ENCODE results near the gene SBF1.

Gene SBF1

DNA sequence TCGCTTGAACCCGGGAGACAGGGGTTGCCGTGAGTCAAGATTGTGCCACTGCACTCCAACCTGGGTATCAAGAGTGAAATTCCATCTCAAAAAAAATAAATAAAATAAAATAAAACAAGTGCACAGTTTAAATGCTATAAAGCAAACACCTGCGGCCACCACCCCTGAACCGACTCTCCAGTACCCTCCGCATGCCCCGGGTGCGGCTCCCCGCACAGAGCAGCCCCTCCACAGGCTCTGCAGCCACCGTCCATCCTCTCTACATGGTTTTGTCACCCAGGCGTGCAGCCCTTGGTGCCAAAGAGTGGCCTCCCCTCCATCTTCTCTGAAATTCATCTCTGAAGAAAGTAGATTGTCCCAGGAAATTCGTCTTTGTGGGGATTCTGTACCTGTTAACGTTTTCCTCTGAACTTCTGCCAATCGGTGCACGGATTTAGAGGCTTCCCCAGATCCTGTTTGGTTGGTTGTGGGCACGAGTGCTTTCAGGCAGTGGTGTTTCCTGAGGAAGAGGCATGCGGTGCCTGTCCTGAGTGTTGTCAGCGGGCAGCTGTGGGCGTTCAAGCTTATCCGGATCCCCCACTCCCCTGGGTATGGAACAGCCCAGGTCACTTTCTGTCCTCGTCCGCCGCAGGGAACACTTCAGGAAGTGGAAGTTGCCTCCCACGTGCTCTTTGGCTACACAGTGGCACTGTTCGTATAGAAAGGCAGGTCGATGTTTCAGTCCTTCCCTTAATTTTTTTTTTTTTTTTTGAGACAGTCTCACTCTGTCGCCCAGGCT is 15.9 kb upstream of the SBF1 start:
- no peak overlapping the region for H3K4me3 ChIP-seq (ENCODE audit: extremely low read depth, insufficient read depth, low read length, poor library complexity, severe bottlenecking)
- no peaks in the 10 kb centered on the region for H3K9me3 ChIP-seq (ENCODE audit: control insufficient read depth, low read length)
- H3K4me1 ChIP-seq (ENCODE audit: control insufficient read depth, insufficient read depth, low read length, poor library complexity, severe bottlenecking) = peaks cover 9% of the 10 kb centered on the region
- WGBS, 2 experiments (ENCODE audit: insufficient coverage in 2 of 2) = 88 to 89% methylated on average over 22 to 24 of the region's 27 CpGs
- H3K27ac ChIP-seq (ENCODE audit: low read depth, low read length, severe bottlenecking) = no peak overlapping the region
- H3K36me3 ChIP-seq (ENCODE audit: control insufficient read depth, insufficient read depth, low read length) = no peaks in the 10 kb centered on the region

DNA sequence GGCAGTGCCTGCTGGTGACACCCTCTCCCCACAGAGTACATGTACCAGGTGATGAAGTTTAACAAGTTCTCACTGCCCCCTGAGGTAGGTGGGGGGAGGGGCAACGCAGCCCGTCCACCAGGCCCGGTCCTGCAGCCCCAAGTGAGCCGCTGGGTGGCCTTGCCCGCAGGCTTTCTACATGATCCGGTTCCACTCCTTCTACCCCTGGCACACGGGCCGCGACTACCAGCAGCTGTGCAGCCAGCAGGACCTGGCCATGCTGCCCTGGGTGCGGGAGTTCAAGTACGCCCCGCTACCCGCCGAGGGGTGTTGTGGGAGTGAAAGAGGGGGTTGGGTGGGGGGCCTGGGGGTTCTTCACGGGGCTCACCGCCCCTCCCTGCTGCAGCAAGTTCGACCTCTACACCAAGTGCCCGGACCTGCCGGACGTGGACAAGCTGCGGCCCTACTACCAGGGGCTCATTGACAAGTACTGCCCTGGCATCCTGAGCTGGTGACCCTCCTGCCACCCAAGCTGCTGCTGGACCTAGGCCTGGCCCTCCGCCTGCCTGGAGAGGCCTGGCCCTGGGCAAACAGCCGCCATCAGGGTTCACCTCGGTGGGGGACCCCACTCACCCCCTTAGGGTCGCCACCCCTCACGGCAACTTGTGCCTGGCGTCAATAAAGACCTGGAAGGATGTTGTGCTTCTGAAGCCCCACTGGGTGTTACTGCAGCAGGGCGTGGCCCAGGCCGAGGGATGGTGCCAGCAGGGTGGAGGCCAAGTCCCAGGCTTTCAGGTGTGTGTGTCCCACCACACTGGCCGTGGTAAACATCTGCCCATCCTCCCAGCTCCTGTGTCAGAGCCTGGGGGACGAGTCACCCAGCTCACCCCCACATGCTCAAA is 14.8 kb upstream of the SBF1 start:
- H3K9me3 ChIP-seq (ENCODE audit: control insufficient read depth, low read length) = no peaks in the 10 kb centered on the region
- no peak overlapping the region for H3K27ac ChIP-seq (ENCODE audit: low read depth, low read length, severe bottlenecking)
- H3K36me3 ChIP-seq (ENCODE audit: control insufficient read depth, insufficient read depth, low read length) = no peaks in the 10 kb centered on the region
- WGBS, 2 experiments (ENCODE audit: insufficient coverage in 2 of 2) = 95% methylated on average over 26 to 29 of the region's 31 CpGs
- H3K4me3 ChIP-seq (ENCODE audit: extremely low read depth, insufficient read depth, low read length, poor library complexity, severe bottlenecking) = no peak overlapping the region
- H3K4me1 ChIP-seq (ENCODE audit: control insufficient read depth, insufficient read depth, low read length, poor library complexity, severe bottlenecking) = peaks cover 9% of the 10 kb centered on the region

DNA sequence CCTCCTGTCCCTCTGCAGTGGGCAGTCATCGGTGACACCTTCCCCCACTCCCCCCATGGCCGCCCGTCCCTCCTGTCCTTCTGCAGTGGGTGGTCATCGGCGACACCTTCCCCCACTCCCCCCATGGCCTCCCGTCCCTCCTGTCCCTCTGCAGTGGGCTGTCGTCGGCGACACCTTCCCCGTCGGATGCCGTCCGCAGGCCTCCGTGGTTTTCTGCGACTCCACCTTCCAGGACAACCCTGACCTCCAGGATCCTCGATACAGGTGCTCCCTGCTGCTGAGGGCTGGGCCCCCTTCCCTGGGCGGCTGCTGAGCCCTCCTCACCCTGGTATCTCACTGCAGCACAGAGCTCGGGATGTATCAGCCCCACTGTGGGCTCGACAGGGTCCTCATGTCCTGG is 14.1 kb upstream of the SBF1 start:
- no peaks in the 10 kb centered on the region for H3K9me3 ChIP-seq (ENCODE audit: control insufficient read depth, low read length)
- 83 to 88% methylated on average over 14 to 16 of the region's 19 CpGs for WGBS, 2 experiments (ENCODE audit: insufficient coverage in 2 of 2)

DNA sequence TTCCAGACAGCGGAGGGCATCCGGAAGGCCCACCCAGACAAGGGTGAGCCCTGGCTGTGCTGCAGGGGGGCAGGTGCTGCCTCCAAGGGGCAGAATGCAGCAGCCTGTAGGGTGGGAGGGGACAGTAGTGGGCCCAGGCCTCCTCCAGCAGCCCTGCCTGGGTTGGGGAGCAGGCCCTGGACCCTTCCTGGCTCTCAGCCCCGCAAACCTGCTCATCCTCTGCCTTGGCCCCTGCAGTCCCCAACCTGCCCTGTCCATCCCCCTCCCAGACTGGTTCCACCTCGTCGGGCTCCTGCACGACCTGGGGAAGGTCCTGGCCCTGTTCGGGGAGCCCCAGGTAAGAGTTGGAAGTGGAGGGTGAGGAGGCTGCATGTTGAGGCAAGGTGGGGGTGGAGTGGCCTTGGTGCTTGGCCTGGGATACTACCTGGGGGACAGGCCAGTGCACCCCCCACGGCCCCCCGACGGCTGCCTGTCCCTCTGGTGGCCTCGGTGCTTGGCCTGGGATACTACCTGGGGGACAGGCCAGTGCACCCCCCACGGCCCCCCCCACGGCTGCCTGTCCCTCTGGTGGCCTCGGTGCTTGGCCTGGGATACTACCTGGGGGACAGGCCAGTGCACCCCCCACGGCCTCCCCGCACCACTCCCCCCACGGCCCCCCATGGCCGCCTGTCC is 13.3 kb upstream of the SBF1 start:
- H3K4me1 ChIP-seq (ENCODE audit: control insufficient read depth, insufficient read depth, low read length, poor library complexity, severe bottlenecking) = peaks cover 9% of the 10 kb centered on the region
- H3K27ac ChIP-seq (ENCODE audit: low read depth, low read length, severe bottlenecking) = no peak overlapping the region
- H3K9me3 ChIP-seq (ENCODE audit: control insufficient read depth, low read length) = no peaks in the 10 kb centered on the region
- 84 to 96% methylated on average over 8 to 13 of the region's 18 CpGs for WGBS, 2 experiments (ENCODE audit: insufficient coverage in 2 of 2)
- no peaks in the 10 kb centered on the region for H3K36me3 ChIP-seq (ENCODE audit: control insufficient read depth, insufficient read depth, low read length)
- H3K4me3 ChIP-seq (ENCODE audit: extremely low read depth, insufficient read depth, low read length, poor library complexity, severe bottlenecking) = no peak overlapping the region

More for the DNA sequence above, 14.1 kb upstream of the SBF1 start:
- no peak overlapping the region for H3K4me3 ChIP-seq (ENCODE audit: extremely low read depth, insufficient read depth, low read length, poor library complexity, severe bottlenecking)
- H3K4me1 ChIP-seq (ENCODE audit: control insufficient read depth, insufficient read depth, low read length, poor library complexity, severe bottlenecking) = peaks cover 9% of the 10 kb centered on the region
- no peaks in the 10 kb centered on the region for H3K36me3 ChIP-seq (ENCODE audit: control insufficient read depth, insufficient read depth, low read length)
- H3K27ac ChIP-seq (ENCODE audit: low read depth, low read length, severe bottlenecking) = no peak overlapping the region

DNA sequence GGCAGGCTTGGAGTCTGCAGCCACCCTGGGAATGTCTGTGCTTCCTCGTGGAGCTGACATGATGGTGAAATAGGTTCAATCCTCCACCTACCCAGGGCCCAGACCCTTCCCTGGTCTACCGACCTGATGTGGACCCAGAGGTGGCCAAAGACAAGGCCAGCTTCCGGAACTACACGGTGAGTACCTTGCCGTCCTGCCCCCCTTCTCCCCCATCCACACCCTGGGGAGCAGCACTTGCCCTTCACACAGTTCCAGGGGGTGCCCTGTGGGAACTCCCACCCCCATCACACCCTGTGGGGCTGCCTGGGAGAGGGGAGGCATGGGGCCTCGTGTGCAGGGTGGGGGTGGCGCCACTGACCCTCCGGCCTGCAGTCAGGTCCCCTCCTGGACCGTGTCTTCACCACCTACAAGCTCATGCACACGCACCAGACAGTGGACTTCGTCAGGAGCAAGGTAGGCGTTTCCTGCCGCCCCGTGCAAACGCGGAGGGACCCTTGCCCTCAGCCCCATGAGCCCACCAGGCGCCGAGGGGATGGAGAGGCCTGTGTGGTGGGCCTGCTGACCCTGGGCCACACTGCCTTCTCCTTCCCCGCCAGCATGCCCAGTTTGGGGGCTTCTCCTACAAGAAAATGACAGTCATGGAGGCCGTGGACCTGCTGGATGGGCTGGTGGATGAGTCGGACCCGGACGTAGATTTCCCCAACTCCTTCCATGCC is 12.6 kb upstream of the SBF1 start:
- no peaks in the 10 kb centered on the region for H3K9me3 ChIP-seq (ENCODE audit: control insufficient read depth, low read length)
- 93 to 96% methylated on average over 13 to 16 of the region's 23 CpGs for WGBS, 2 experiments (ENCODE audit: insufficient coverage in 2 of 2)
- H3K36me3 ChIP-seq (ENCODE audit: control insufficient read depth, insufficient read depth, low read length) = no peaks in the 10 kb centered on the region
- no peak overlapping the region for H3K27ac ChIP-seq (ENCODE audit: low read depth, low read length, severe bottlenecking)
- peaks cover 9% of the 10 kb centered on the region for H3K4me1 ChIP-seq (ENCODE audit: control insufficient read depth, insufficient read depth, low read length, poor library complexity, severe bottlenecking)
- no peak overlapping the region for H3K4me3 ChIP-seq (ENCODE audit: extremely low read depth, insufficient read depth, low read length, poor library complexity, severe bottlenecking)

DNA sequence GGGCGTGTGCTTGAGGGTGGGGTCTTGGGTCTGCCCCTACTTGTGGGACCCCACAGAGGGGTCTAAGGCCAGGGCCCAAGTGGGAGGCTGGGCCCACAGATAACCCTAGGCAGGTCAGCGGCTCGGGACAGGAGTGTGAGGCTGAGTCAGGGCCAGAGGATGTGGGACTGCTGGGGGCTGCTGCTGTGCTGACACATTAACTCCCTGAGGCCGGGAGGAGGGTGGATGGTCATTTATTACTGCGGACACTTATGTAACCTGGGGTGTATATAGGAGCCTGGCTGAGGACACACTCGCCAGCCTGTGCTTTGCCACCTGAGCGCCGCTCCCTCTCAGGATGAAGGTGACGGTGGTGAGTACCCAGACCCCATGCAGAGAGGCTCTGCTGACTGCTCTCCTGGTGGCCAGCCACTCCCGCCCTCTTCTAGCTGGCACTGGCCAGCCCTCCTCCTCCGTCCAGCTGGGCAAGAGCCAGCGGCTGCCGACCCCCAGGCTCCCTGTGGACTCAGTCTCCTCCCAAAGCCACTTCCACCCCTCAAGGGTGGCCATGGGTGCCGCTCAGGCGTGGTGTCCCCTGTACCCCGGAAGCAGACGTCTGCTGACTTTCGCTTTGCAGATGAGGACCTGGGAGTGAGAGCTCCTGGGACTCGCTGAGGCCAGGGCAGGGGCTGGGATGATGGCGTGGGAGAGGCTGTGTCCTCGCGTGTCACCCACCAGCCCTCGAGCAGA is 11.9 kb upstream of the SBF1 start, which contains the start of gene MIOX:
Gene MIOX (plus strand): TSS at position 299 of the 729 bp plus-strand sequence. CDS start 39 bp downstream, at position 338.
- Histone ChIP-seq H3K4me3 (ENCODE audit: extremely low read depth, insufficient read depth, low read length, poor library complexity, severe bottlenecking) (no peak within 1 kb of the TSS), H3K4me1 (ENCODE audit: control insufficient read depth, insufficient read depth, low read length, poor library complexity, severe bottlenecking) (peaks cover 9% of the 10 kb centered on the region), H3K36me3 (ENCODE audit: control insufficient read depth, insufficient read depth, low read length) (no peaks in the 10 kb centered on the region), H3K9me3 (ENCODE audit: control insufficient read depth, low read length) (no peaks in the 10 kb centered on the region), H3K27ac (ENCODE audit: low read depth, low read length, severe bottlenecking) (no peak within 1 kb of the TSS)
- WGBS, 2 experiments (ENCODE audit: insufficient coverage in 2 of 2) = 81 to 83% methylated on average over 14 to 21 of the region's 23 CpGs

DNA sequence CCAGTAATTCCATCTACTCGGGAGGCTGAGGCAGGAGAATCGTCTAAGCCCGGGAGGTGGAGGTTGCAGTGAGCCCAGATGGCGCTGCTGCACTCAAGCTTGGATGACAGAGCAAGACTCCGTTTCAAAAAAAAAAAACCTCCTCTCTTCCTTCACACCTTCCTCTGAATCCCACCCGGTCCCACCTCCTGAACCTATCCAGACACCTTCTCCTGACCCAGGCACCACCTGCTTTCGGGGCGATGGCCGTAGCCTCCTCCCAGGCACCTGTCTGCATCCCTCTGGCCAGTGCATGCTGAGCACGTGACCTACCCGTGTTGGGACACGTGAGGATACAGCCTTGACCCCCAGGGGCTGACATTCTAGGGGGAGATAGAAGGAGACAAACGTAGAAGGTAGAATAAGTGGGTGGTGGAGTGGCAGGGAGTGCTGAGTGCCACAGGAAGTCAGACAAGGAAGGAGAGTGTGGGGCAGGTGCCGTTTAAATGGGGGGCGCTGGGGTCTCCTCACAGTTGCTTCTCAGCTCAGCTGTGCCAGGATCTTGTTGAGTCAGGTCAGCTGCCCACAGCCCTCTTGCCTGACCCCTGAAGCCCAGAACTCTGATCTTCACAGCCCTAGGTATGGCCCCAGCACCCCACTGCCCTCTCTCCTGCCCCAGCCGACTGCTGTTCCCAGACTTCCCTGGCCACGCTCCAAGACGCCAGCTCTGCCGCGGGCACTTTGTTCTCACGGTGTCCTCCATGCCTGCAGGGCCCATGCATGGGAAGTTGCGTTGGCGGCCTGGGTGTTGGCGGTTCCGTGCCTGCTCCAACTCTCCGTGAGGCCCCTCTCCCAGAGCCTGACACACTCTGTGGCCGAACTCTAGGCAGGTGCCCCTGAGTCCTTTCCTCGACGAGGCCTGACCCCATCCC is 10.6 kb upstream of the SBF1 start:
- Histone ChIP-seq H3K9me3 (ENCODE audit: control insufficient read depth, low read length) (no peaks in the 10 kb centered on the region), H3K36me3 (ENCODE audit: control insufficient read depth, insufficient read depth, low read length) (no peaks in the 10 kb centered on the region), H3K27ac (ENCODE audit: low read depth, low read length, severe bottlenecking) (no peak overlapping the region), H3K4me3 (ENCODE audit: extremely low read depth, insufficient read depth, low read length, poor library complexity, severe bottlenecking) (no peak overlapping the region), H3K4me1 (ENCODE audit: control insufficient read depth, insufficient read depth, low read length, poor library complexity, severe bottlenecking) (peaks cover 9% of the 10 kb centered on the region)
- 88% methylated on average over 29 of the region's 29 CpGs for WGBS, 2 experiments (ENCODE audit: insufficient coverage in 2 of 2)

DNA sequence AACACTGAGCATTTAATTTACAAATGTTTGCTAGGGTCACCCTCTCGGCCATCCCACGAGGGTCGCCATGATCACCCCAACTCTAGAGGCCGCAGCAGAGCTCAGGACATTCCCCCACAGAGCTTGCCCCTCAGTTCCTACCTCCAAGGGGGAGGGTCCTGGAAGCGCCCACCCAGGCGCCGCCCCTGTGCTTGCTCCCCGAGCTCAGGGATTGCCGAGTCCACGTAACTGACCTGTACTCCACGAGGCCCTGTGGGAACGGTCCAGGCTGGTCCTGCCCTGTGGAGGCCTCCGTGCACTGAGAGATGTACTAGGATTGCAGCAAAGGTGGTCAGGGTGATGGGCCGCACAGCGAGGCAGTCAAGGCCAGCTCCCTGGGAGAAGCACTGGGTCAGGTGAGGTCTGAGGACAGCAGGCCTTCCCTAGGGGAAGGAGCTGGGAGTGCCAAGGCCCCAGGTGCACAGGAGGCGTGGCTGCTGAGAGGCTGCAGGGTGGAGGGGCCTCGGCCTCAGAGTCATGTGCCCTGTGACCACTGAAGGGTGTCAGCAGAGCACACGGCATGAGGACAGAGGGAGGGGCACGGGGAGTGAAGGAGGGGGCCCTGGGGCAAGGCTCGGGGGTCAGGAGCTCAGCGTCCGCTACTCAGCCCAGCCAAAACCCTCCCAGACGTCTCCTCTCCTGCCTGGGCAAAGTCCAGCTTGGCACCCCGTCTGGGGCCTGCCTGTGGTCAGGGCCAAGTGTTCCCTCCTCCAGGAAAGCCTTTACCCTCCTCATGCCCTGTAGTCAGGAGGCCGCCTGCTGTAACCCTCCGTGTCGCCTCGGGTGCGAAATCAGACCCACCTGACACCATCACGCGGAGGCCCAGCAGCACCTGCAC is 9.4 kb upstream of the SBF1 start:
- Histone ChIP-seq H3K4me1 (ENCODE audit: control insufficient read depth, insufficient read depth, low read length, poor library complexity, severe bottlenecking) (peaks cover 9% of the 10 kb centered on the region), H3K27ac (ENCODE audit: low read depth, low read length, severe bottlenecking) (no peak overlapping the region), H3K4me3 (ENCODE audit: extremely low read depth, insufficient read depth, low read length, poor library complexity, severe bottlenecking) (no peak overlapping the region), H3K36me3 (ENCODE audit: control insufficient read depth, insufficient read depth, low read length) (no peaks in the 10 kb centered on the region), H3K9me3 (ENCODE audit: control insufficient read depth, low read length) (no peaks in the 10 kb centered on the region)
- 85 to 90% methylated on average over 30 to 31 of the region's 31 CpGs for WGBS, 2 experiments (ENCODE audit: insufficient coverage in 2 of 2)

Measured in mesodermal cell (in vitro differentiated cells).